Right cardiac atrium (tissue), 5 donors: ENCODE data around the gene KRTAP8-1. TPM values are rescaled to one million over a fixed set of nuclear protein-coding genes. Genes with fewer than 3 reads are reported as not detected.
A peak's percentile ranks its signal among the peaks of the same experiment; 100 is the strongest.

Experiments
- ATAC-seq, 2 donors: fragments of 200-7000 bp; cut with Tn5 transposase; one replicate each; pipeline versions ENCODE4 v1.8.0 to v1.9.1; 2020; ENCODE audit warnings: moderate library complexity in 2 of 2, mild to moderate bottlenecking in 1 of 2
- DNase-seq, 3 donors: peaks; one replicate each; pipeline ENCODE4 v3.0.0-alpha.2; 2020
- H3K27ac ChIP-seq: one replicate; pipeline ENCODE4 v1.5.1; 2013; ENCODE audit warnings: mild to moderate bottlenecking, low read length, control low read depth, moderate library complexity
- H3K27me3 ChIP-seq: one replicate; pipeline ENCODE4 v1.6.1; 2013; ENCODE audit not compliant: control insufficient read depth, insufficient read depth
- H3K4me1 ChIP-seq: one replicate; pipeline ENCODE4 v1.6.1; 2013; ENCODE audit warnings: low read length; ENCODE audit not compliant: control insufficient read depth, insufficient read depth
- H3K4me3 ChIP-seq: one replicate; pipeline ENCODE4 v1.5.1; 2013; ENCODE audit warnings: low read length, control low read depth
- H3K9me3 ChIP-seq: one replicate; pipeline ENCODE4 v1.6.1; 2013; ENCODE audit warnings: low read length; ENCODE audit not compliant: control insufficient read depth
- WGBS: extraction: QIAGEN DNeasy Blood & Tissue Kit; methylation state at CpG from one replicate; pipeline ENCODE4 v1.1.7; 2013; 5-methylcytosine and 5-hydroxymethylcytosine counted together
- intact Hi-C, 4 donors: fragments of 100-400 bp; cut with DNase I; formaldehyde crosslinking; loops; one replicate each; pipeline versions ENCODE4 v1.11.0 to v1.14.0; 2022 to 2023
- long read RNA-seq, 4 donors: library from polyadenylated mRNA; unstranded; transcript quantifications; one replicate each; pipeline ENCODE4 v2.0.0, GENCODE V29; 2020 to 2021
- polyA plus RNA-seq: library from polyadenylated mRNA; stranded (reverse); fragments of 200-250 nt; gene quantifications from one replicate; pipeline ENCODE4 v1.2.3, GENCODE V29; 2013
- total RNA-seq, 4 donors: library from RNA; stranded (reverse); fragmentation: NEBNext Ultra II Directional; extraction: Animal tissue kit (Norgen Biotek cat#: 25700); gene quantifications; one replicate each; pipeline ENCODE4 v1.2.1, GENCODE V29; 2021
- donor health status: healthy with polysubstance abuse.
- donor health status: DM: no; HTN: yes; CAD: no.
- donor health status: DM: no; HTN: no; CAD: no.
- donor health status: DM: no; HTN: yes; CAD: no; lungs with severe emphysema.
- donor health status: DM: yes; HTN: yes; CAD: no.

The KRTAP8-1 gene
- total RNA-seq = not detected
- not detected for polyA plus RNA-seq
- long read RNA-seq, donor 1 = 0 reads
- long read RNA-seq, donor 2 = 0 reads
- long read RNA-seq, donor 3 = 0 reads
- long read RNA-seq, donor 4 = 0 reads

DNA sequence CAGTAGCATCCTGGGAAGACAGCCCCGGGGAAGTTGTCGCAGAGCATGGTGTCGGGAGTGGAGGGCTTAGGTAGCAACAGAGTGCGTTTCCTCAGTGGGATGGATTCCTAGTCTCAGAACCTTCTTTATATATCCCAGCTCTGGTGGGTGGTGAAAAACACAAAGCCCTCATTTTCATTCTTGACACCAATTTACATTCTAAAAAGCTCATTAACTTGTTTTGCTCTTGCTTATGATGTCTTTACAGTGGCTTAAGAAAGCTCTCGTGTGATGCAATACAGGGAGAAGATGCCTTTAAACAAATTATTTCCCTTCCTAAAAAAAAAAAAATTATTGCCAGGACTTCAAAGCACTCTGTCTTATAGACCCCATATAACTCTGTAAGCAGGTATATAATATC is at the start of gene KRTAP8-1:
KRTAP8-1 (minus strand) TSS at position 101 of the 400 bp plus-strand sequence; CDS start at position 47, 54 bp downstream.
- WGBS = 87% methylated on average over 5 of the region's 5 CpGs
- intact Hi-C loops = no loop called here
- H3K4me1 ChIP-seq = no peaks in the 10 kb centered on the region

GRCh38 chr21:30847627-30848500 is 34.8 kb upstream of the KRTAP8-1 start:
- no peaks in the 10 kb centered on the region for H3K27me3 ChIP-seq
- H3K9me3 ChIP-seq = no peaks in the 10 kb centered on the region
- H3K4me3 ChIP-seq = no peak overlapping the region
- no peak for ATAC-seq
- intact Hi-C loops = no loop called here
- H3K27ac ChIP-seq = no peak overlapping the region
- H3K4me1 ChIP-seq = no peaks in the 10 kb centered on the region
- WGBS = 77% methylated on average over 9 of the region's 9 CpGs
- DNase-seq = no peak

More for the DNA sequence above, at the start of gene KRTAP8-1:
- Histone ChIP-seq H3K27ac (no peak within 1 kb of the TSS), H3K27me3 (no peaks in the 10 kb centered on the region), H3K4me3 (no peak within 1 kb of the TSS), H3K9me3 (no peaks in the 10 kb centered on the region)
- no peak for ATAC-seq
- no peak for DNase-seq

GRCh38 chr21:30842990-30843389 is 29.9 kb upstream of the KRTAP8-1 start:
- Histone ChIP-seq H3K27ac (no peak overlapping the region), H3K27me3 (no peaks in the 10 kb centered on the region), H3K4me3 (no peak overlapping the region), H3K9me3 (no peaks in the 10 kb centered on the region), H3K4me1 (no peaks in the 10 kb centered on the region)
- intact Hi-C loops = no loop called here
- no peak for DNase-seq
- ATAC-seq = no peak

GRCh38 chr21:30839304-30839703 is 26.2 kb upstream of the KRTAP8-1 start:
- WGBS = 29% methylated on average over 5 of the region's 5 CpGs
- intact Hi-C loops = loop anchor here in 3 of 4 donors (10.0 kb wide), 1 partner anchor 245 kb away; no protein-coding TSS in a partner anchor
- H3K27me3 ChIP-seq = no peaks in the 10 kb centered on the region
- ATAC-seq (no peak), DNase-seq (peak in 2 of 3 donors; percentile 42 to 50)
- no peaks in the 10 kb centered on the region for H3K4me1 ChIP-seq
- no peak overlapping the region for H3K27ac ChIP-seq
- no peaks in the 10 kb centered on the region for H3K9me3 ChIP-seq
- no peak overlapping the region for H3K4me3 ChIP-seq

- intact Hi-C loops = loop anchor here in 3 of 4 donors (10.0 kb wide), 1 partner anchor 246 kb away; no protein-coding TSS in a partner anchor
- no peaks in the 10 kb centered on the region for H3K9me3 ChIP-seq
- no peak overlapping the region for H3K4me3 ChIP-seq
- no peak overlapping the region for H3K27ac ChIP-seq
- no peak for DNase-seq
- H3K4me1 ChIP-seq = no peaks in the 10 kb centered on the region
- H3K27me3 ChIP-seq = no peaks in the 10 kb centered on the region
- ATAC-seq = no peak
- WGBS = 86% methylated on average over 6 of the region's 6 CpGs
Observed at GRCh38 chr21:30838536-30838935, 25.5 kb upstream of the KRTAP8-1 start.

- no peaks in the 10 kb centered on the region for H3K27me3 ChIP-seq
- H3K4me1 ChIP-seq = no peaks in the 10 kb centered on the region
- no peak for ATAC-seq
- H3K4me3 ChIP-seq = no peak overlapping the region
- 34% methylated on average over 6 of the region's 6 CpGs for WGBS
- intact Hi-C loops = loop anchor here in 3 of 4 donors (10.0 kb wide), 1 partner anchor 254 kb away; no protein-coding TSS in a partner anchor
- H3K27ac ChIP-seq = no peak overlapping the region
- no peaks in the 10 kb centered on the region for H3K9me3 ChIP-seq
- DNase-seq = no peak
Observed at GRCh38 chr21:30831194-30831765, 18.2 kb upstream of the KRTAP8-1 start.

DNA sequence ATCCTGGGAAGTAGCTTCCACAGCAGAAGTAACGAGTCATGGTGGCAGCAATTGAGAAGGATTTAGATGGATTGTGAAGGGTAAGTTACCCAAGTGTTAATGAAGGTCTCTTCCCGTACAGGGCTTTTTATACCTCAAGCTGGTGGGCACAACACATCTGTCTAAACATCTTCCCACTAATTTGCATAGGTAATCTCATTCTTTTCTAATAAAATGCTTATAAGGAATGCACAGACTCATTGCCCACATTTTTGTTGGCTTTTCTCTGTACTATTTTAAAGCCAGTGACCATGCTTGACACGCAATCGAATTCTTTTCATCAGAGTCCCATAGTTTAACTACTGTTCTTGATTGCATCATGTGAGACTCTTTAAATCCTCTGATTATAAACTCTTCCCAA is 16.6 kb upstream of the KRTAP8-1 start, which contains the start of gene KRTAP7-1:
KRTAP7-1 (minus strand) TSS at position 101 of the 400 bp plus-strand sequence; CDS start at position 40, 61 bp downstream.
- Histone ChIP-seq H3K27me3 (no peaks in the 10 kb centered on the region), H3K9me3 (no peaks in the 10 kb centered on the region), H3K27ac (no peak within 1 kb of the TSS), H3K4me3 (no peak within 1 kb of the TSS), H3K4me1 (no peaks in the 10 kb centered on the region)
- ATAC-seq (no peak), DNase-seq (no peak)
- WGBS = 82% methylated on average over 4 of the region's 4 CpGs
- intact Hi-C loops = loop anchor here in 3 of 4 donors (10.0 kb wide), 1 partner anchor 255 kb away; no protein-coding TSS in a partner anchor

GRCh38 chr21:30818837-30819610 is 6.0 kb upstream of the KRTAP8-1 start:
- H3K9me3 ChIP-seq = no peaks in the 10 kb centered on the region
- intact Hi-C loops = no loop called here
- no peak for DNase-seq
- no peak overlapping the region for H3K27ac ChIP-seq
- H3K27me3 ChIP-seq = peaks cover 2% of the 10 kb centered on the region
- no peak for ATAC-seq
- H3K4me3 ChIP-seq = no peak overlapping the region
- WGBS = 58% methylated on average over 7 of the region's 7 CpGs
- no peaks in the 10 kb centered on the region for H3K4me1 ChIP-seq

DNA sequence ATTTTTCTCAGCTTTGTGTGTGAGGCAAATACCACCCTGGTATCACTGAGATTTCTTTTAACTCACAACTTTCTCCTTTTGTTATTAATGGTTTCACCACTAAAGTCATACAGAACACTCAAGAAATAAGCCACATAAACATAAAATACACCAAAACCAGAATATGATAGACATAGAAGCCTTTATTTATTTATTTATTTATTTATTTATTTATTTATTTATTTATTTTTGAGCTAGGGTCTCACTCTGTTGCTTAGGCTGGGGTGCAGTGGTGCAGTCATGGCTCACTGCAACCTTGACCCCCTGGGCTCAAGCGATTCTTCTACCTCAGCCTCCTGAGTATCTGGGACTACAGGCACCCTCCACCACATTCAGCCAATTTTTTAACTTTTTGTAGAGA is 12.5 kb downstream of the KRTAP8-1 start:
- 82% methylated on average over 1 of the region's 1 CpG for WGBS
- no peaks in the 10 kb centered on the region for H3K9me3 ChIP-seq
- intact Hi-C loops = no loop called here
- no peaks in the 10 kb centered on the region for H3K27me3 ChIP-seq
- DNase-seq (no peak), ATAC-seq (no peak)
- H3K4me1 ChIP-seq = no peaks in the 10 kb centered on the region
- H3K4me3 ChIP-seq = no peak overlapping the region
- H3K27ac ChIP-seq = no peak overlapping the region

- no peak for DNase-seq
- no peak overlapping the region for H3K4me3 ChIP-seq
- intact Hi-C loops = no loop called here
- H3K9me3 ChIP-seq = no peaks in the 10 kb centered on the region
- H3K4me1 ChIP-seq = no peaks in the 10 kb centered on the region
- no peak overlapping the region for H3K27ac ChIP-seq
- ATAC-seq = no peak
- H3K27me3 ChIP-seq = no peaks in the 10 kb centered on the region
- WGBS = 60% methylated on average over 2 of the region's 2 CpGs
Observed at GRCh38 chr21:30793581-30794314, 19.3 kb downstream of the KRTAP8-1 start.
